ENCODE results near the gene ATP11A. TPM values are rescaled to one million over a fixed set of nuclear protein-coding genes. Genes with fewer than 3 reads are reported as not detected.

ATP11A gene
- total RNA-seq, 8 experiments from 2014 or later = 6.7 to 36.1 (median 10.2) TPM

DNA sequence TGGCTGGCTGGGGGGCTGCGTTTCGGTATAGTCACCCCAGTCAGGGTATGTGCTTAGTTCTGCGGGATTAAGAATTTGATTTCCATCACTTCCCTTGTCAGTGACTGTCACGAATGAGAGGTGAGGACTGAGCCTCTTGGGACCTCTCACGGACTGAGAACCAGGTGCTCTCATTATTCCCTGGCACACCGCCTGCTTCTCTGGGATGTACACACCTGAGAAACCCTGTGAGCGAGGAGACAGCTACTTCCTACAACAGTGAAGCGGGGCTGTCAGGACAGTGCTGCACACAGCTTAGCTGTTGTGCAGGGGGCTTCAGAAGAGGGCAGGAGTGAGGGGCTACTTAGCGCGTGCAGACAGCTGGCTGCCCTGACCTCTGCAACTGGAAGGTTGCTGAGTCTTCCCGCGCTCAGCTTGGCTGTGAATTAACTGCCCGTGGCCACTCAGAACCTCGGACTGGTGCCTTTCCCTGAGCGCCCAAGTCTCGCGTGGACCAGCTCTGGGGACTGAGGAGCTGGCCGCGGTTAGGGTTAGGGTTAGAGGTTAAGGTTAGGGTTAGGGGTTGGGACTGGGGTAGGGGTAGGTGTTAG is 213.9 kb downstream of the ATP11A start:
- peaks cover 3 to 32% of the 10 kb centered on the region in 2 donors for H3K4me1 ChIP-seq (replicated peaks in 1 of 2)
- in situ Hi-C loops (cut with MboI; ENCODE audit: low pct_unique_long_range_greater_than_20kb in 2 of 9, low sequenced_read_pairs in 9 of 9, unreplicated experiment in 9 of 9) = no loop called here
- no peak overlapping the region for H3K4me3 ChIP-seq
- 8 to 100% (median 93%) methylated on average over 1 to 14 of the region's 19 CpGs; no CpG with 5 or more reads in 1 of the 10 experiments for WGBS, 10 experiments
- ATAC-seq (replicated peaks in 6 of 8) = no peak
- H3K27ac ChIP-seq = no peak overlapping the region

- ATAC-seq (replicated peaks in 6 of 8) = no peak
- Histone ChIP-seq H3K27ac (no peak overlapping the region), H3K4me3 (no peak overlapping the region), H3K4me1 (replicated peaks in 1 of 2) (peaks cover 0 to 24% of the 10 kb centered on the region in 2 donors)
- in situ Hi-C loops (cut with MboI; ENCODE audit: low pct_unique_long_range_greater_than_20kb in 2 of 9, low sequenced_read_pairs in 9 of 9, unreplicated experiment in 9 of 9) = no loop called here
- 38 to 100% (median 97%) methylated on average over 1 to 12 of the region's 13 CpGs; no CpG with 5 or more reads in 5 of the 10 experiments for WGBS, 10 experiments
Measured at GRCh38 chr13:112904436-112904960, 214.7 kb downstream of the ATP11A start.

DNA sequence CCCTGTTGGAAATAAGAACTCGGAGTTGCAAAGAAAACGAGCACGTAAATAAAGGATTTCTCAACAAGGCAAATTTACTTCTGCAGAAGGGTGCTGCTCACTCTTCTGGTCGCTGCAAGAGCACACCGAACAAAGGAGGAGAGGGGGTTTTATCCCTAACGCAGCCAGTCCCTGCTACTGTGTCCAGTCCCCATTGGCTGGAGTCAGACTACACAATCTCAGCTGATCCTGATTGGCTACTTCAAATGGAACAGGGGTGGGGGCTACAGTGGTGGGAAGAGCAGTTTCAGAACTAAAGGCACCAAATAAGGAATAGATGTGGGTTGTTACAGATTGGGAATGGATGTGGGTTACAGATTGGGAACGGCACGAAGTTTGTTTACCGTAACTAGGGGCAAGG is 215.2 kb downstream of the ATP11A start:
- ATAC-seq (replicated peaks in 6 of 8) = no peak
- peaks cover 0 to 22% of the 10 kb centered on the region in 2 donors for H3K4me1 ChIP-seq (replicated peaks in 1 of 2)
- WGBS, 10 experiments = 30 to 100% (median 91%) methylated on average over 2 to 6 of the region's 9 CpGs; no CpG with 5 or more reads in 3 of the 10 experiments
- H3K27ac ChIP-seq = no peak overlapping the region
- in situ Hi-C loops (cut with MboI; ENCODE audit: low pct_unique_long_range_greater_than_20kb in 2 of 9, low sequenced_read_pairs in 9 of 9, unreplicated experiment in 9 of 9) = no loop called here
- no peak overlapping the region for H3K4me3 ChIP-seq

GRCh38 chr13:112905619-112905989 is 215.8 kb downstream of the ATP11A start:
- ATAC-seq (replicated peaks in 6 of 8) = no peak
- 0 to 100% (median 78%) methylated on average over 1 to 5 of the region's 5 CpGs for WGBS, 10 experiments
- peak overlapping the region in 1 of 2 donors; percentile 19 for H3K27ac ChIP-seq
- no peak overlapping the region for H3K4me3 ChIP-seq
- in situ Hi-C loops (cut with MboI; ENCODE audit: low pct_unique_long_range_greater_than_20kb in 2 of 9, low sequenced_read_pairs in 9 of 9, unreplicated experiment in 9 of 9) = no loop called here
- H3K4me1 ChIP-seq (replicated peaks in 1 of 2) = peaks cover 0 to 22% of the 10 kb centered on the region in 2 donors

DNA sequence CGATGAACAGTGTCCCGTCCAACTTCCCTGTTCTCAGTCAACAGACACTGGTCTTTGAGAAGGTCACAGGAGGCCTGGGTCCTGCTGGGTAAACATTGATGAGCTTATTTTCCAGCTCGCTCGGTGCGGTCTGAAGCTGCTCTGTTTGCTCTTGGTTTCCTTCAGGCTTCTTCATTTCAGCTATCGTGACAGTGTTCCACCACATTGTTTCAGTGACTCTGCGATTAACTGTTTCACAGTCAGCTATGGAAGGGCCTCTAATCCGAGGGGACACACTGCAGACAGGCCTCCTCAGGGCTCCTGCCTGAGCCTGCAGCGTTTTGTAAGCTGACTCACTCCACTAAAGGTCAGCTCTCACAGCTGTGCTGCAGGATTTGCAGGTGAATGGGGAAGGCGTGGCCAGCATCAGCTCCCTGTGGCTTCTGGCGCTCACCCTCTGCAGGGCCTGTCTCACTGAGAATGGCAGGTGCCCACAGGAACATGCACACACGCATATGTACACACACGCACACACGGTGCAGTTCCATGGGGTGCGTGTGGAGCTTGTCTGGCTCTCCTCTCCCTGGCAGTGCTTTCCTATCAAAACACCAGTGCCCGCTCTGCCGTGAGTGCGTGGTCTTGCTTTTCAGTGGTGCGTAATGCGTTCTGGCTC is 216.3 kb downstream of the ATP11A start:
- in situ Hi-C loops (cut with MboI; ENCODE audit: low pct_unique_long_range_greater_than_20kb in 2 of 9, low sequenced_read_pairs in 9 of 9, unreplicated experiment in 9 of 9) = no loop called here
- no peak overlapping the region for H3K4me3 ChIP-seq
- ATAC-seq (replicated peaks in 6 of 8) = peak in 6 of 8 experiments; percentile 16 to 92 (median 88)
- WGBS, 10 experiments = 23 to 92% (median 42%) methylated on average over 2 to 11 of the region's 20 CpGs; no CpG with 5 or more reads in 2 of the 10 experiments
- peaks cover 0 to 21% of the 10 kb centered on the region in 2 donors for H3K4me1 ChIP-seq (replicated peaks in 1 of 2)
- H3K27ac ChIP-seq = peak overlapping the region in 1 of 2 donors; percentile 19

DNA sequence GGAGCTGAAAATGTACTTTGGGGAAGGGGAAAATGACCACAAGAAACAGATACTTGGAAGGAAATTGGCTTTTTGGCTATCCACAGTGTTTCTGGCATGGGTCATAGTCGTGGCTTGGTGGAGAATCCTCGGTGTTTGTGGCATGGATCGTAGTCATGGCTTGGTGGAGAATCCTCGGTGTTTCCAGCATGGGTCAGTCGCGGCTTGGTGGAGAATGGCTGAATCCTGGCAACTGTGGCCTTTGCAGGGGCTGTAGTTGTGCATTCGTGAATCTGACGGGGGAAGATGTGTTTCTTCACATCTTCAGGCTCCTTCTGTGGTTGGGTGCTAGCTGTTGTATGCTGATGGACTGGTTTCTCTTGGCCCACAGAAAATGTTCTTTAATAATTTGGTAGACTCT is 217.4 kb downstream of the ATP11A start:
- peaks cover 0 to 16% of the 10 kb centered on the region in 2 donors for H3K4me1 ChIP-seq (replicated peaks in 1 of 2)
- H3K27ac ChIP-seq = no peak overlapping the region
- no peak for ATAC-seq (replicated peaks in 6 of 8)
- 36 to 100% (median 67%) methylated on average over 2 to 6 of the region's 8 CpGs; no CpG with 5 or more reads in 5 of the 10 experiments for WGBS, 10 experiments
- no peak overlapping the region for H3K4me3 ChIP-seq
- in situ Hi-C loops (cut with MboI; ENCODE audit: low pct_unique_long_range_greater_than_20kb in 2 of 9, low sequenced_read_pairs in 9 of 9, unreplicated experiment in 9 of 9) = no loop called here

GRCh38 chr13:112907871-112908331 is 218.1 kb downstream of the ATP11A start:
- H3K27ac ChIP-seq = no peak overlapping the region
- in situ Hi-C loops (cut with MboI; ENCODE audit: low pct_unique_long_range_greater_than_20kb in 2 of 9, low sequenced_read_pairs in 9 of 9, unreplicated experiment in 9 of 9) = no loop called here
- 0 to 80% (median 50%) methylated on average over 1 to 4 of the region's 6 CpGs; no CpG with 5 or more reads in 1 of the 10 experiments for WGBS, 10 experiments
- no peak overlapping the region for H3K4me3 ChIP-seq
- H3K4me1 ChIP-seq (replicated peaks in 1 of 2) = peaks cover 0 to 15% of the 10 kb centered on the region in 2 donors
- no peak for ATAC-seq (replicated peaks in 6 of 8)

GRCh38 chr13:112908342-112908741 is 218.5 kb downstream of the ATP11A start:
- 0 to 100% (median 69%) methylated on average over 1 to 4 of the region's 5 CpGs; no CpG with 5 or more reads in 1 of the 10 experiments for WGBS, 10 experiments

GRCh38 chr13:112910016-112910415 is 220.2 kb downstream of the ATP11A start:
- in situ Hi-C loops (cut with MboI; ENCODE audit: low pct_unique_long_range_greater_than_20kb in 2 of 9, low sequenced_read_pairs in 9 of 9, unreplicated experiment in 9 of 9) = no loop called here
- H3K27ac ChIP-seq = no peak overlapping the region
- 0 to 92% (median 63%) methylated on average over 1 to 4 of the region's 4 CpGs for WGBS, 10 experiments
- ATAC-seq (replicated peaks in 6 of 8) = no peak
- H3K4me3 ChIP-seq = no peak overlapping the region
- peaks cover 0 to 15% of the 10 kb centered on the region in 2 donors for H3K4me1 ChIP-seq (replicated peaks in 1 of 2)

More at GRCh38 chr13:112908342-112908741, 218.5 kb downstream of the ATP11A start:
- Histone ChIP-seq H3K4me3 (no peak overlapping the region), H3K27ac (no peak overlapping the region), H3K4me1 (replicated peaks in 1 of 2) (peaks cover 0 to 15% of the 10 kb centered on the region in 2 donors)
- ATAC-seq (replicated peaks in 6 of 8) = no peak
- in situ Hi-C loops (cut with MboI; ENCODE audit: low pct_unique_long_range_greater_than_20kb in 2 of 9, low sequenced_read_pairs in 9 of 9, unreplicated experiment in 9 of 9) = no loop called here

DNA sequence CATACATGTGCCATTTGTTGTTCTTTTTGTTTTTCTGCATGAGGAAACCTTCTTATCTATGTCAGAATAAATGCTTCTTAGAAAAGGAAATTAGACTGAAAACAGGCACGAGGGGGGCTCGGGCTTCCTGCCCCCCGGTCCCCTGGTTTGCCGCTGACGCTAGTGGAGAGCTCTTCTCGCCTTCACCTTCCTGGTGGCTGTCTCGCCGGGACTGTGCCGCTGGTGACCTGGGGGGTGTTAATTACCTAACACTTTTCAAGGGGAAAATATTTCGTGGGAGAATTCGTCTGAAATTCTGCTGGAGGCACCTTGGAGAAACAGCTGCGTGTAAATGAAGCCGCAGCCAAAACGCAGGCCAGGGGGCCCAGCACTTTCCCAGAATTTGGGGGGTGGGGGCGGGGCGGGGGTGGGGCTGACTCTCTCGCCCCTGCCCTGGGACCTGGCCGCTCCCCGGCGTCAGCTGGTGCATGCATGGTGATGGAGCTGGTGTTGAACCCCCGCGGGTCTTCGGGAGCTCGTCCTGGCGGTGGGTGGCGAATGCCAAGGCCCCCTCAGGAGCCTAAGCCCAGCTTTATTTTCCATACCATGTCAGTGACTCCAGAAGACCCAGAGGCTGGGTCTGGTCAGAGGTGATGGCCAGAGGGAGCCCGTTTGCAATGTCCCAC is 220.9 kb downstream of the ATP11A start:
- Histone ChIP-seq H3K4me1 (replicated peaks in 1 of 2) (peaks cover 0 to 13% of the 10 kb centered on the region in 2 donors), H3K27ac (no peak overlapping the region), H3K4me3 (no peak overlapping the region)
- ATAC-seq (replicated peaks in 6 of 8) = no peak
- 0 to 100% (median 74%) methylated on average over 2 to 10 of the region's 27 CpGs; no CpG with 5 or more reads in 2 of the 10 experiments for WGBS, 10 experiments
- in situ Hi-C loops (cut with MboI; ENCODE audit: low pct_unique_long_range_greater_than_20kb in 2 of 9, low sequenced_read_pairs in 9 of 9, unreplicated experiment in 9 of 9) = no loop called here

GRCh38 chr13:112911285-112911701 is 221.5 kb downstream of the ATP11A start:
- Histone ChIP-seq H3K27ac (no peak overlapping the region), H3K4me3 (no peak overlapping the region), H3K4me1 (replicated peaks in 1 of 2) (peaks cover 0 to 8% of the 10 kb centered on the region in 2 donors)
- WGBS, 10 experiments = 60 to 97% methylated on average over 1 to 5 of the region's 24 CpGs; no CpG with 5 or more reads in 8 of the 10 experiments
- in situ Hi-C loops (cut with MboI; ENCODE audit: low pct_unique_long_range_greater_than_20kb in 2 of 9, low sequenced_read_pairs in 9 of 9, unreplicated experiment in 9 of 9) = no loop called here
- no peak for ATAC-seq (replicated peaks in 6 of 8)

DNA sequence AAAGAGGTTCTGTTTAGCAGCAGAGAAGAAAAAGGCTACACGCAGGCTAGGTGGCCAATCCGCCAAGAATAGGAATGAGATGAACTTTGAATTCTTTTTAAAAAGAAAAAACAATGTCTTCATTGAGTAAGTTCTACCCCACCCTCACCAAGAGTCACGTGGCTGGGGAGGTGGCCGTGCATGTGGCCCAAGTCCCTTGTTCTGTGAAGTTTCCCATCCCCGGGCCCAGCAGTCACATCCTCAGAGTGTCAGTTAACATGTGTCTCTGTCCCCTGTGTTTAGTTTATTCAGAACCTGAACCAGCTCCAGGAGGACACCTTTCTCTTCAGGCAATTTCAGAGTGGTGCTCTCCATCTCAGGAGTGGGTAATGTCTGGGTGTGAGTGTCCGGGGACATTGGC is 222.0 kb downstream of the ATP11A start:
- Histone ChIP-seq H3K4me3 (no peak overlapping the region), H3K27ac (no peak overlapping the region), H3K4me1 (replicated peaks in 1 of 2) (peaks cover 0 to 3% of the 10 kb centered on the region in 2 donors)
- WGBS, 10 experiments = 20 to 100% (median 90%) methylated on average over 1 to 5 of the region's 6 CpGs; no CpG with 5 or more reads in 1 of the 10 experiments
- in situ Hi-C loops (cut with MboI; ENCODE audit: low pct_unique_long_range_greater_than_20kb in 2 of 9, low sequenced_read_pairs in 9 of 9, unreplicated experiment in 9 of 9) = no loop called here
- ATAC-seq (replicated peaks in 6 of 8) = no peak

Data from motor neuron (in vitro differentiated cells).